GM10266 (cell line): ENCODE results near the gene KRT72.

Experiments used
- DNase-seq: peaks from one replicate; pipeline ENCODE4 v3.0.0; 2012; ENCODE audit errors: extremely low spot score
- TF ChIP-seq, protein P1 (sequence below): IDR thresholded peaks from 2 replicates; pipeline ENCODE4 v1.5.1; 2012; ENCODE audit warnings: mild to moderate bottlenecking, low read depth; ENCODE audit not compliant: control insufficient read depth, insufficient read depth; ENCODE audit errors: missing control alignments

The KRT72 gene

DNA sequence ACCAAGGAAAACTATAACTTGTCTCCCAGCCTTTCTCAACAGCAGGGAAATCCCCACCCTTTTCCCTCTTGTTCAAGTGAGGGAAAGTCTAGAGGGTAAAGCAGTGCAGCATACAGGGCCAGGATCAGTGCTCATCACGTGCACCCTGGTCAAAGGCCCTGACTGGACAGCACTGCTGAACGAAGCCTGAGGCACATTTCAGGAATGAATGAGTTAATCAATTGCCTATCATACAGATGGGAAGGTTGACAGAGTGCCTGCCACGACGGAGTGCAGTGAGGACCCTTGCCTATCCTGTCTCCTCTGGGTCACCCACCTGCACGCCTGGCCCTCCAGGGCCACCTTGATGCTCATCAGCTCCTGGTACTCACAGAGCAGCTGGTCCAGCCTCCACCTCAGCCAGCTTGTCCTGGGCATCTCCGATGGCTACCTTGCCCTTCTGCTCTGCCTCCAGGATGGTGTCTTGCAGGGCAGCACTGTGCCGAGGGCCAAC, 28.8 kb upstream of the KRT72 start:
- TF ChIP-seq, protein P1, sequence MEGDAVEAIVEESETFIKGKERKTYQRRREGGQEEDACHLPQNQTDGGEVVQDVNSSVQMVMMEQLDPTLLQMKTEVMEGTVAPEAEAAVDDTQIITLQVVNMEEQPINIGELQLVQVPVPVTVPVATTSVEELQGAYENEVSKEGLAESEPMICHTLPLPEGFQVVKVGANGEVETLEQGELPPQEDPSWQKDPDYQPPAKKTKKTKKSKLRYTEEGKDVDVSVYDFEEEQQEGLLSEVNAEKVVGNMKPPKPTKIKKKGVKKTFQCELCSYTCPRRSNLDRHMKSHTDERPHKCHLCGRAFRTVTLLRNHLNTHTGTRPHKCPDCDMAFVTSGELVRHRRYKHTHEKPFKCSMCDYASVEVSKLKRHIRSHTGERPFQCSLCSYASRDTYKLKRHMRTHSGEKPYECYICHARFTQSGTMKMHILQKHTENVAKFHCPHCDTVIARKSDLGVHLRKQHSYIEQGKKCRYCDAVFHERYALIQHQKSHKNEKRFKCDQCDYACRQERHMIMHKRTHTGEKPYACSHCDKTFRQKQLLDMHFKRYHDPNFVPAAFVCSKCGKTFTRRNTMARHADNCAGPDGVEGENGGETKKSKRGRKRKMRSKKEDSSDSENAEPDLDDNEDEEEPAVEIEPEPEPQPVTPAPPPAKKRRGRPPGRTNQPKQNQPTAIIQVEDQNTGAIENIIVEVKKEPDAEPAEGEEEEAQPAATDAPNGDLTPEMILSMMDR, result no peak
- DNase-seq, result no peak

DNA sequence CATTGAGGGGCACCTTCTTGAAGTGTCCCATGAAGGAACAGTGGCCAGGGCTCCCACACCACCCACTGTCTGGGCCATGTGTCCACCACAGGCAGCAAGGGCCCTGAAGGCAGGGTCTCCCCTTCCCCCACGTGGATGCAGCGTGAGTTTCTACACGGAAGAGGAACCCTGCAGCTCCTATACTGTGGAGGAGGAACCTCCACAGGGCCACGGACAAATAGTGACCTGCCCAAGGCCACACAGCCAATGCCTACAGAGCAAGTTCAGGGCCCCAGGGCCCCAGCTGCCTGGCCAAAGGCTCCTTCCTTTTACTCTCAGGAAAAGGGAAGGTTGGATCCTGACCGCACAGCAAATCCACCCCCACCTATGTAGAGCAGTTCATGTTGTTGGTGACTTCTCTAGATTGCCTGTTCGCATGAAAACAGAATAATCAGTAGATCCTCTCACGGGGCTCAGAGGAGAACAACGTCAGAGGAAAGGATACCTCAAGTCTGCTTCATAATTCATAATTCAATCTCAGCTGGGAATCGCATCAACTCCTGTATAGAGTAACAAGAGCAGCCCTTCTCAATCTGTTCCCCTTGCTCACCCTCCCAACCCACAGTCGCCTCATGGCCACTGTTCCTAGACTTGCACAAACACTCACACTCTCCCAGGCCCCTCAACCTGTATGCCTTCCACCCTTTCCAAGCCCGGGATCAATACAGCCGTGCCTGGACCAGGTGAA, 28.2 kb upstream of the KRT72 start:
- TF ChIP-seq, protein P1, result no peak
- DNase-seq, result no peak

DNA sequence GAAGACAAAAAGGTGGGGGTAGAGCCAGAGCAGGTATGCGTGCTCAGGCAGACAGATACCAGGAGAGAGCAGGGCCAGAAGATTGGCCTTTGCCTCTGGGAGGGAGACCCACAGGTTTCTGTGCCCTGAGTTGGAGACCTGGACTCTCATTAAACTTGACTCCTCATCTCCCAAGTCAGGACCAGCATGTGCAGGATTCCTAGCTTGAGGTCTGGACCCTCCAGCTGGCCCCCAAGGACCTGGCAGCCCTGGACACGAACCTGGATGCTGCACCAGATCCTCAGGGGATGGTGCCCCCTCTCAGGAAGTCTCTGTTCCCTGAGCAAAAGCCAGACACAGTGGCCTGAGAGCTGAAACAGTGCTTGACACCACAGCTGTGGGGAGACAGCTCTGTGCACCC, 27.6 kb upstream of the KRT72 start:
- DNase-seq, result no peak
- TF ChIP-seq, protein P1, result no peak

DNA sequence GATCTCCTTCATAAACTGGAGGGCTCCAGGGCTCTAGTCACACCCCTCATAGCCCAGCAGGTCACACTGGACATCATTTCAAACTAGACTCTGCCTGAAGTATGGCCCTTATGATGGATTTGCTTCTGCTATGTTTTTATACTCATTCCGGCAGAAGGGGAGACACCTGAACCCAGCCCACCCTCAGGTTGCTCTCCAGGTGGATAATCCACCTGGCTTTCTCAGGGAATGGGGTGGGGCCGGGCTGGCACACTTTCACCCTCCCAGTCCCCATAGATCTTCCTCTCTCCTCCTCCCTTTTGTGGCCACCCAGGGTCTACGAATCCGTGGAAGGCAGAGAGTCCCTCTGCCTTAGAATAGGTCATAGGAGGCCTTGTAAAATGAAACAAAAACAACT, 26.8 kb upstream of the KRT72 start:
- DNase-seq, result no peak
- TF ChIP-seq, protein P1, result no peak

DNA sequence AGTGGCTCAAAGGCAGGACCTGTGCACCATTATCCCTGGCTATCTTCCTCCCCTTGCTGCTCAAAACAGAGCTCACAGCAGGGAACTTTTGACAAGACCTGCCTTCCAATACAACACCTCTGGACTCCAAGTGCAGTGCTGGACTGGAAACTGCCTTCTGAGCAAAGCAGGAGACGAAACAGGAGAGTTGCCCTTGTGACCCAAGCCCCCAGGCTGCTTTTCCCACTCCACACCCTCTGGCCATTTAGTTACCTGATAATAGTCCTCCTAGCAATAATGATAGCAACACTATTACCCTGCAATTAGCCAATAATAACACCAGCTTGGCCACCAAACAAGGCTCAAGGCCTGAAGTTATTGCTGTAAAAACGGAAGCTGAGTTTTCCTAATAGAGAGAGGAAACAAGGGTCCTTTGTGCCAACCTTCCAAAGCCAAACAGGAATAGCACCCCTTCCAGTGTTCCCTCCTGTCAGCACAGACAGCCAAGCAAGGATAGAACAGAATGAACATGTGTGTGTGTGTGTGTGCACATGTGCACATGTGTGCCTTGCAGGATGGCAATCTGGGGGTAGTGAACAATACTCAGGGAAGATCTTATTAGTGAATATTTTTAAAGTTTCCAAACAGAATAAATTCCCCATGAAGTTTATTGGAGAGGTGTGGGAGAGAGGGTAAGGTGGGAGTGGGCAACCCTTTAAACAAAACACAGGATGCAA, 26.3 kb upstream of the KRT72 start:
- TF ChIP-seq, protein P1, result no peak
- no peak for DNase-seq

DNA sequence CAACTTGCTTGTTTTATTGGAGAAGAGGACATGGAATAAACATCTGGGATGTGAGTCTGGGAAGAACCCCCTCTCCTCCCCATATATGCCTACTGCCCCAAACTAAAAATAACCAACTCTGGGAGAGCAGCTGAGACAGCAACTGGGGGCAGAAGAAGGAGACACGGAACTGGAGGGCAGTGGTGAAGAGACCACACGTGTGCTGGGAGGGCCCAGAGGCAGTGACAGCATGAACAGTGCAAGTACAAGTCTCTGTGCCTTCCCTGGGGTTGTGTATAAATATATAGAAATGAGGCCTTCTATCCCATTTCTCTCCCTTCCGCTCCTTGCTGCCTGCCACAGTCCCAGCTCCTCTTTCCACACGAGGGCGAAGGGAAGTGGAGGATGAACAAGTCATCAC, 21.1 kb upstream of the KRT72 start:
- TF ChIP-seq, protein P1, result no peak
- DNase-seq, result no peak

DNA sequence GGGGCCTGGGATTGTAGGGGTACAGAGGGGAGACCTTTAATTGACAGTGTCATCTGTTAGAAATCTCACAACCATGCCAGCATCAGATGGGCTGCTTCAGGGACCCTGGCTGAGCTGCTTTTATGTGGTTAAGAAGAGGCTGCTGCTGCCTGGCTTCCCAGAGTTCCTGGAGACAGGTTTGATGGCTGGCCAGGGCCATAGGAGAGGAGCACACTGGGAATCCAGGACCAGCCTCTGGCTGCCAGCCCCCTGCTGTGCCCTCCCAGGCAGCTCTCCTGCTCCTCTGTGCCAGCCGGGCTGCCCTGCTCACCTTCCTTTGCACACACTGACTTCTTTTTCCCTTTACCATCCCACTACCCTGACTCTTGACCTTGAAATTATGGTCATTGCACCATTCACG, 17.6 kb upstream of the KRT72 start:
- TF ChIP-seq, protein P1, result no peak
- no peak for DNase-seq
